Fibroblast of skin of scalp (primary cell): ENCODE measurements around the gene CAPNS1.
"Not testable (repeated sequence)": the region's sequence is repeated elsewhere in the genome, so short reads cannot be mapped to it uniquely, and the experiment has no call there.

ENCODE experiments used
- DNase-seq: peaks from one replicate; pipeline ENCODE4 v3.0.0-alpha.2; 2013

The CAPNS1 gene

GRCh38 chr19:36114721-36115452, 25.0 kb upstream of the CAPNS1 start, which contains the start of gene POLR2I:
Gene POLR2I (minus strand): TSS chr19:36114875. CDS start chr19:36114856, 19 bp downstream.
- DNase-seq, result peak; percentile 100

GRCh38 chr19:36115453-36116343, 24.2 kb upstream of the CAPNS1 start, which contains the start of gene TBCB:
Gene TBCB (plus strand): TSS chr19:36115468. CDS start chr19:36115561, 93 bp downstream.
- no peak for DNase-seq

DNA sequence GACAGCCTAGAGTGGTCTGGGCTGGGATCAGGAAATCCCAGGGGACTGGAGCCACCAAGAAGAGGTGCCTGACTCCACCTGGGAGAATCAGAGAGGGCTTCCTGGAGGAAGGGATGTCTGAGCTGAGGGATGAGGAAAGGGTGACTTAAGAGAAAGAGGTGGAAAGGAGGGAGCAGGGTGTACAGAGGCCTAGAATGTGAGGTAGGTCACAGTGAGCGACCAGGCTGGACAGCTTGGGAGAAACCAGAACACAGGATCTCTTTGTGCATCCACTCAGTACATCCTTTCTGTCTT, 23.6 kb upstream of the CAPNS1 start:
- no peak for DNase-seq

- no peak for DNase-seq
These were observed 19.5 kb upstream of the CAPNS1 start for GRCh38 chr19:36120092-36120983.

- DNase-seq, result no peak
These were observed 18.9 kb upstream of the CAPNS1 start for GRCh38 chr19:36120984-36121358.

- no peak for DNase-seq
These were observed 18.3 kb upstream of the CAPNS1 start for GRCh38 chr19:36121486-36122124.

- no peak for DNase-seq
These were observed 14.3 kb upstream of the CAPNS1 start for GRCh38 chr19:36125557-36125956.

DNA sequence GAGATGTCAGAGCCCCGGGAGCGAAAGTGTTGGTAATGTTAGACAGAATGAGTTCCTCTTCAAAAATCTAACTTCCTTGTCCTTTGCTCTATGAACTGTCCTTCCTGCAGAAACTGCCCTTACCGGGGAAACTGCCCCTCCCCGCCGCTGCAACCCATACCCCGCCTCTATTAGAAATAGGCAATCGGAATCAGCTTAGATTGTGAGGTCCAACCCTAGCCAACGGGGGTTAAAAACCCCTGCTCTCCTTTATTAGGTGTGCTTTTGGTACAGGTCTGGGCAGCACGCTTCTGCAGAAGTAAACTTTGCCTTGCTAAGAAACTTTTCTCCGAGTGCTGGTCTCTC, 11.5 kb upstream of the CAPNS1 start:
- DNase-seq, result no peak

DNA sequence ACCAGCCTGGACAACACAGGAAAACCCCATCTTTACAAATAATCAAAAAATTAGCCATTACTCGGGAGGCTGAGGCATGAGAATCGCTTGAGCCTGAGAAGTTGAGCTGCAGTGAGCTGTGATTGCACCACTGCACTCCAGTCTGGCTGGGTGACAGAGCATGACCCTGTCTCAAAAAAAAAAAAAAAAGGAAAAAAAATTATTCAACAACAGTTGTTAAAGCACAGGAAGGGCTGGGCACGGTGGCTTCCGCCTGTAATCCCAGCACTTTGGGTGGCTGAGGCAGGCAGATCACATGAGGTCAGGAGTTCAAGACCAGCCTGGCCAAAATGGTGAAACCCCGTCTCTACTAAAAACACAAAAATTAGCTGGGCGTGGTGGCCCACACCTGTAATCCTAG, 8.6 kb upstream of the CAPNS1 start:
- DNase-seq, result not testable (repeated sequence)

- DNase-seq, result not testable (repeated sequence)
These were observed 5.0 kb upstream of the CAPNS1 start for GRCh38 chr19:36134867-36135266.

GRCh38 chr19:36136964-36137686, 2.7 kb upstream of the CAPNS1 start:
- DNase-seq, result peak; percentile 62

- DNase-seq, result no peak
These were observed 770 bp upstream of the CAPNS1 start for GRCh38 chr19:36139120-36139472.

GRCh38 chr19:36140304-36141038, 605 bp downstream of the CAPNS1 start:
- DNase-seq, result peak; percentile 61

DNA sequence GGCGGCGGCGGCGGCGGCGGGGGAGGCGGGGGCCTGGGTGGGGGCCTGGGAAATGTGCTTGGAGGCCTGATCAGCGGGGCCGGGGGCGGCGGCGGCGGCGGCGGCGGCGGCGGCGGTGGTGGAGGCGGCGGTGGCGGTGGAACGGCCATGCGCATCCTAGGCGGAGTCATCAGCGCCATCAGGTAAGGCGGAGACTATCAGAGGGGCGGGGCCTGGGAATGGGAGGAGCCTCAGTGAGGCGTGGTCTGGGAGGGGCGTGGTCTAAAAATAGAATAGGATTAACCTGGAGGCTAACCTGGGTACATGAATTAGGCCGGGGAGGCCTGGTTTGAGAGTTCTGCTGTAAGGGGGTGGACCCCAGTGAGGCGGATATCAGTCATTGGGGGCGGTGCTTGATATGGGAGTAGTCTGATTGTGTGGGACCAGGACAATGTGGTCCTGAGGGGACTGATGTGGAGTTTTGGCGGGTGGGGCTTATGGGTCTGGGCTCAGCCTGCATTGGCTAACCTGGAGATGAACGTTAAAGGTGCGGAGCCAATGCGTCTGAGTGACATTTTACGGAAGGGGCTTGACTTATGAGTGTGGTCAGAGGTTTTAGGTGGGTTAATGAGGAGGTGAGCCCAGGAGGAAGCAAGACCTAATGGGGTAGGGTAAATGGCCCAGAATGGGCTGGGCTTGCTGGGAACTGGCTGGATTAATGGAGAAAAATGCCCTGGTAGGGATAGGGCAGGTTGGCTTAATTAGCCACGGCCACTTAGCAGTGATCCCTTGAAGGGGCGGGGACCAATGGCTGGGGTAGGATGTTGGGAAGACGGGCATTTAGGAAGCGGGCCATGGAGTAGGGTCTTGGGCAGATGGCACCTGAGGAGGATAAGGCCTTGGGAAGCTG, 1.4 kb downstream of the CAPNS1 start:
- DNase-seq, result peak; percentile 86

DNA sequence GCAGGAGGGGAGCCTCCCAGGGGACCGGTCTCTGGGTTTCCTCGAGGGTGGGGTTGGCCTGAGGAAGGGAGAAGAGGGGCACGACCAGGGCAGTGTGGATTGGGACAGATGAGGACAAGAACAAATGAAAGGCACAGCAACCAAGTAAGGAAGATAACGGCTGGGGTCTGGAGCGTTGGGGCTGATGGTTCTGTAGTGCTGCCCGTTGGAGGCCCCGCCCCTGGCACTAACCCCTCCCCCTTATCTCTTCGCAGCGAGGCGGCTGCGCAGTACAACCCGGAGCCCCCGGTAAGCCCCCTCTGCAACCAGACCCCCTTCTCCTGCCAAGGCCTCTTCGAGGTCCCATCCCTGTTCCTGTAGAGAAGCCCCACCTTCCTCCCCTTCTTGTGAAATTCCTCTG, 2.2 kb downstream of the CAPNS1 start:
- no peak for DNase-seq

DNA sequence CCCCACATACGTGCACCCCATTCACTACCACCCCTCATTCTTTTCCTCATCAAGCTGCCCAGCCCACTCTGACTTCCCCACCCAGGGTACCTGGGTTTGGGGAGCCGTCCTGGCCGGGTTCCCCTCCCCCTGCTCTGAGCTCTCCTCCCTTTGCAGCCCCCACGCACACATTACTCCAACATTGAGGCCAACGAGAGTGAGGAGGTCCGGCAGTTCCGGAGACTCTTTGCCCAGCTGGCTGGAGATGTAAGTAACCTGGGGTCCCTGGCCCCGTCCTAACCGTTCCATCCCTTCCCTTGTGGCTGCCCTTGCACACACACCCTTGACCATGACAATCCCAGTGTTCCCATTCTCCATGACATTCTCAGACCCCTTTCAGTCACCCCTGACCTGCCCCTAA, 2.6 kb downstream of the CAPNS1 start:
- no peak for DNase-seq

DNA sequence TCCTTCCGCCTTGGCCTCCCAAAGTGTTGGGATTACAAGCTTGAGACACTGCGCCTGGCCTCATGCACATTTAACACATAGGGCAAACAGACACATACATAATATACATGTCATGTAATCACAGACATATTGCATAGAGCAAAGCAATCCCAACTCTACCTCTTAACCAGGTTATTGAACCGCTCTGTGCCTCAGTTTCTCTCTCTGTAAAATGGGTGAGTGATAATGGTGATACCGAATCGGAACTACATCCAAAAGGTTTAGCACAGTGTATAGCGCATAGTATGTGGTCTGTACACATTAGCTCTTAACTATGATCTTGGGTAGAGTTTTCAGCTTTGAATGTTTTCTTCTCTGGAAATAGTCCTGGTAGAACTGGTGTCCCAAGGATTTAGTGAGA, 4.8 kb downstream of the CAPNS1 start:
- DNase-seq, result no peak

DNA sequence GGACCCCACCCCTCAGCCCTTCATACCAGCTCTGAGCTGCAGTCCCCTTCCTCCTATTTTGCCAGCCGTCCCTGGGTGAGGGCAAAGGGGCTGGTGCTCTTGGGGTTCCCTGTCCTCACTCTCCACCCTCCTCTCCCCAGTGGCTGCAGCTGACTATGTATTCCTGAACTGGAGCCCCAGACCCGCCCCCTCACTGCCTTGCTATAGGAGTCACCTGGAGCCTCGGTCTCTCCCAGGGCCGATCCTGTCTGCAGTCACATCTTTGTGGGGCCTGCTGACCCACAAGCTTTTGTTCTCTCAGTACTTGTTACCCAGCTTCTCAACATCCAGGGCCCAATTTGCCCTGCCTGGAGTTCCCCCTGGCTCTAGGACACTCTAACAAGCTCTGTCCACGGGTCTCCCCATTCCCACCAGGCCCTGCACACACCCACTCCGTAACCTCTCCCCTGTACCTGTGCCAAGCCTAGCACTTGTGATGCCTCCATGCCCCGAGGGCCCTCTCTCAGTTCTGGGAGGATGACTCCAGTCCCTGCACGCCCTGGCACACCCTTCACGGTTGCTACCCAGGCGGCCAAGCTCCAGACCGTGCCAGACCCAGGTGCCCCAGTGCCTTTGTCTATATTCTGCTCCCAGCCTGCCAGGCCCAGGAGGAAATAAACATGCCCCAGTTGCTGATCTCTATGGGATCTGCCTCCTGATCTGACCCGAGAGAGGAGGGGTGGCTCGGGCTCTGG, 10.0 kb downstream of the CAPNS1 start:
- DNase-seq, result no peak

GRCh38 chr19:36150586-36150985, 10.7 kb downstream of the CAPNS1 start:
- no peak for DNase-seq
